ENCODE results near the gene GRM4.

GRCh38 chr6:34022873-34023255 lies 123.0 kb downstream of the GRM4 start:
- no peak for TF ChIP-seq EZH2 (IDR thresholded peaks at IDR 0.05; ENCODE audit: insufficient read depth, poor library complexity, severe bottlenecking)
- no peak for TF ChIP-seq EZH2phosphoT487 (IDR thresholded peaks at IDR 0.05; ENCODE audit: insufficient read depth, low read depth)
